ENCODE measurements around the gene DNAAF5.

DNAAF5 gene

DNA sequence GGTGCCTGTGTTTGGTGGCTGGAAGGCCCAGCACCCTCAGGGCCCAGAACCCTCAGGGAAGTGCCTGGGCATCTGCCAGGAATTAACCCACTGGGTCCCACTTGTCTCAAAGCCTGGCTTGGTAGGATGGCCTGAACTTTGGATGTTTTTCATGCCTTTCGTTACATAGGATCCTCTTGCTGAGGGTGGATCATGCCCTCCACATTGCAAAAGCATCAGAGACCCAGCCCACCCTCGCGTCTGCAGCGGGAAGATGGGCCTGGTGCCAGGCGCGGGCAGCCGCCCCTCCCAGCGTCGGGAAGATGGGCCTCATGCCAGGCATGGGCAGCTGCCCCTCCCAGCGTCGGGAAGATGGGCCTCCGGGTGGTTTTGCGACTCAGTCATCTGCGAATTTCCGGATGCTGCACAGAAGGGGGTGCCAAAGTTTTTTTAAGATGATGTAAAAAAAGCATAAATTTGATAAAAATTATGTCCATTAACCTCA lies 52.5 kb downstream of the DNAAF5 start:
- H4K8ac ChIP-seq (ENCODE audit: low read depth, low read length) = no peak overlapping the region
- H3K79me1 ChIP-seq (ENCODE audit: low read depth, low read length) = peaks cover 6% of the 10 kb centered on the region
- H2AK5ac ChIP-seq (ENCODE audit: low read depth, low read length) = no peak overlapping the region
- no peak overlapping the region for H2BK120ac ChIP-seq (ENCODE audit: low read depth, low read length)
- H3K9ac ChIP-seq (ENCODE audit: low read depth, low read length, poor library complexity) = peak overlapping the region; percentile 75
- no peak overlapping the region for H3K4ac ChIP-seq (ENCODE audit: low read length)
- no peak overlapping the region for H2AFZ ChIP-seq (ENCODE audit: low read length)
- H2BK15ac ChIP-seq (ENCODE audit: low read length) = no peak overlapping the region
- no peak overlapping the region for H2BK12ac ChIP-seq (ENCODE audit: low read length)
- no peak overlapping the region for H3K14ac ChIP-seq (ENCODE audit: low read length)
- no peaks in the 10 kb centered on the region for H3K9me3 ChIP-seq (replicated peaks in 1 of 2; ENCODE audit: control insufficient read depth in 2 of 2, insufficient read depth in 1 of 2, low read depth in 1 of 2, low read length in 2 of 2)
- H3K23ac ChIP-seq (ENCODE audit: low read depth, low read length, poor library complexity) = no peak overlapping the region
- no peak for DNase-seq (ENCODE audit: low spot score)
- no peak overlapping the region for H4K91ac ChIP-seq (ENCODE audit: low read depth, low read length, poor library complexity)
- no peak overlapping the region for H2BK5ac ChIP-seq (ENCODE audit: low read length)
- H3K36me3 ChIP-seq (replicated peaks in 1 of 2; ENCODE audit: control insufficient read depth in 2 of 2, insufficient read depth in 2 of 2, low read length in 2 of 2) = peaks cover 58 to 94% of the 10 kb centered on the region in 2 donors
- no peak overlapping the region for H3K4me2 ChIP-seq (ENCODE audit: insufficient read depth, low read length, poor library complexity, severe bottlenecking)
- no peaks in the 10 kb centered on the region for H3K27me3 ChIP-seq (ENCODE audit: control insufficient read depth in 3 of 3, insufficient read depth in 3 of 3, low read depth in 1 of 3, low read length in 3 of 3)
- no peak overlapping the region for H3K27ac ChIP-seq (replicated peaks; ENCODE audit: low read length)
- no CpG with 5 or more reads among the region's 15 CpGs for WGBS, 2 donors (ENCODE audit: extremely low coverage in 2 of 2, insufficient read length in 2 of 2, insufficient replicate concordance in 1 of 2)
- H3K4me3 ChIP-seq (ENCODE audit: low read length in 2 of 2) = no peak overlapping the region
- H3K18ac ChIP-seq (ENCODE audit: low read length) = no peak overlapping the region
- H3K4me1 ChIP-seq (ENCODE audit: control insufficient read depth in 2 of 2, insufficient read depth in 1 of 2, low read depth in 1 of 2, low read length in 2 of 2) = no peaks in the 10 kb centered on the region

- H3K4ac ChIP-seq (ENCODE audit: low read length) = no peak overlapping the region
- DNase-seq (ENCODE audit: low spot score) = no peak
- no peak overlapping the region for H4K8ac ChIP-seq (ENCODE audit: low read depth, low read length)
- no peak overlapping the region for H3K27ac ChIP-seq (replicated peaks; ENCODE audit: low read length)
- no peak overlapping the region for H3K4me2 ChIP-seq (ENCODE audit: insufficient read depth, low read length, poor library complexity, severe bottlenecking)
- H2BK15ac ChIP-seq (ENCODE audit: low read length) = no peak overlapping the region
- no peaks in the 10 kb centered on the region for H3K4me1 ChIP-seq (ENCODE audit: control insufficient read depth in 2 of 2, insufficient read depth in 1 of 2, low read depth in 1 of 2, low read length in 2 of 2)
- H3K14ac ChIP-seq (ENCODE audit: low read length) = no peak overlapping the region
- no peak overlapping the region for H2BK12ac ChIP-seq (ENCODE audit: low read length)
- no CpG with 5 or more reads among the region's 9 CpGs for WGBS, 2 donors (ENCODE audit: extremely low coverage in 2 of 2, insufficient read length in 2 of 2, insufficient replicate concordance in 1 of 2)
- no peak overlapping the region for H4K91ac ChIP-seq (ENCODE audit: low read depth, low read length, poor library complexity)
- H3K27me3 ChIP-seq (ENCODE audit: control insufficient read depth in 3 of 3, insufficient read depth in 3 of 3, low read depth in 1 of 3, low read length in 3 of 3) = no peaks in the 10 kb centered on the region
- no peak overlapping the region for H2AK5ac ChIP-seq (ENCODE audit: low read depth, low read length)
- peaks cover 6% of the 10 kb centered on the region for H3K79me1 ChIP-seq (ENCODE audit: low read depth, low read length)
- H2AFZ ChIP-seq (ENCODE audit: low read length) = no peak overlapping the region
- peak overlapping the region; percentile 19 for H2BK5ac ChIP-seq (ENCODE audit: low read length)
- H3K4me3 ChIP-seq (ENCODE audit: low read length in 2 of 2) = no peak overlapping the region
- H3K23ac ChIP-seq (ENCODE audit: low read depth, low read length, poor library complexity) = no peak overlapping the region
- H3K18ac ChIP-seq (ENCODE audit: low read length) = peak overlapping the region; percentile 71
- H3K9me3 ChIP-seq (replicated peaks in 1 of 2; ENCODE audit: control insufficient read depth in 2 of 2, insufficient read depth in 1 of 2, low read depth in 1 of 2, low read length in 2 of 2) = no peaks in the 10 kb centered on the region
- H3K36me3 ChIP-seq (replicated peaks in 1 of 2; ENCODE audit: control insufficient read depth in 2 of 2, insufficient read depth in 2 of 2, low read length in 2 of 2) = peaks cover 59 to 94% of the 10 kb centered on the region in 2 donors
- no peak overlapping the region for H2BK120ac ChIP-seq (ENCODE audit: low read depth, low read length)
- no peak overlapping the region for H3K9ac ChIP-seq (ENCODE audit: low read depth, low read length, poor library complexity)
Observed at GRCh38 chr7:779480-779879, 53.0 kb downstream of the DNAAF5 start.

DNA sequence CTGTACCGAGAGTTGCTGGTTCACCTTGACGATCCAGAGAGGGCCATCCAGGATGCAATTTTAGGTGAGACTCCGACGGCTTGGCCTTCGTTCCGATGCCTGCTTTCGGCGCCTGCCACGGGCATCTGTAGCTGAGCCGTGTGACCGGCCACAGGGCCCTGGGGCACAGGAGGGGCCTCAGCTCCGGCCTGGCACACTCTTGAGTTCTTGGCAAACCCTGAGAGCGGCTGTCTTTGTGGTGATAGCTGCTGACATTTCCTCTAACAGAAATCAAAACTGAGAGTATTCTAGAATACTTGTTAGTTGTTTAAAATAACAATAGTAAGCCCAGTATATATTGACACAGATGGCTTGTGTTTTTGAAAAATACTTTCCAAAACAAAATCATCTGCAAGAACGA lies 53.6 kb downstream of the DNAAF5 start:
- no peak overlapping the region for H3K14ac ChIP-seq (ENCODE audit: low read length)
- peaks cover 61 to 94% of the 10 kb centered on the region in 2 donors for H3K36me3 ChIP-seq (replicated peaks in 1 of 2; ENCODE audit: control insufficient read depth in 2 of 2, insufficient read depth in 2 of 2, low read length in 2 of 2)
- H4K91ac ChIP-seq (ENCODE audit: low read depth, low read length, poor library complexity) = no peak overlapping the region
- H3K4me2 ChIP-seq (ENCODE audit: insufficient read depth, low read length, poor library complexity, severe bottlenecking) = no peak overlapping the region
- H3K79me1 ChIP-seq (ENCODE audit: low read depth, low read length) = peaks cover 4% of the 10 kb centered on the region
- H4K8ac ChIP-seq (ENCODE audit: low read depth, low read length) = peak overlapping the region; percentile 45
- H2BK5ac ChIP-seq (ENCODE audit: low read length) = peak overlapping the region; percentile 19
- no peak overlapping the region for H3K18ac ChIP-seq (ENCODE audit: low read length)
- no peak overlapping the region for H3K27ac ChIP-seq (replicated peaks; ENCODE audit: low read length)
- no peaks in the 10 kb centered on the region for H3K27me3 ChIP-seq (ENCODE audit: control insufficient read depth in 3 of 3, insufficient read depth in 3 of 3, low read depth in 1 of 3, low read length in 3 of 3)
- H2BK12ac ChIP-seq (ENCODE audit: low read length) = no peak overlapping the region
- peaks cover 0 to 2% of the 10 kb centered on the region in 2 donors for H3K9me3 ChIP-seq (replicated peaks in 1 of 2; ENCODE audit: control insufficient read depth in 2 of 2, insufficient read depth in 1 of 2, low read depth in 1 of 2, low read length in 2 of 2)
- no peak overlapping the region for H2BK120ac ChIP-seq (ENCODE audit: low read depth, low read length)
- H2BK15ac ChIP-seq (ENCODE audit: low read length) = no peak overlapping the region
- H3K9ac ChIP-seq (ENCODE audit: low read depth, low read length, poor library complexity) = no peak overlapping the region
- no peak overlapping the region for H2AFZ ChIP-seq (ENCODE audit: low read length)
- no peaks in the 10 kb centered on the region for H3K4me1 ChIP-seq (ENCODE audit: control insufficient read depth in 2 of 2, insufficient read depth in 1 of 2, low read depth in 1 of 2, low read length in 2 of 2)
- H3K23ac ChIP-seq (ENCODE audit: low read depth, low read length, poor library complexity) = no peak overlapping the region
- H3K4me3 ChIP-seq (ENCODE audit: low read length in 2 of 2) = no peak overlapping the region
- DNase-seq (ENCODE audit: low spot score) = no peak
- no peak overlapping the region for H3K4ac ChIP-seq (ENCODE audit: low read length)
- WGBS, 2 donors (ENCODE audit: extremely low coverage in 2 of 2, insufficient read length in 2 of 2, insufficient replicate concordance in 1 of 2) = no CpG with 5 or more reads among the region's 14 CpGs
- no peak overlapping the region for H2AK5ac ChIP-seq (ENCODE audit: low read depth, low read length)

GRCh38 chr7:780516-780915 lies 54.0 kb downstream of the DNAAF5 start:
- Histone ChIP-seq H3K27ac (replicated peaks; ENCODE audit: low read length) (no peak overlapping the region), H3K9ac (ENCODE audit: low read depth, low read length, poor library complexity) (peak overlapping the region; percentile 47), H3K23ac (ENCODE audit: low read depth, low read length, poor library complexity) (no peak overlapping the region), H2AK5ac (ENCODE audit: low read depth, low read length) (no peak overlapping the region), H4K91ac (ENCODE audit: low read depth, low read length, poor library complexity) (no peak overlapping the region), H2AFZ (ENCODE audit: low read length) (no peak overlapping the region), H3K79me1 (ENCODE audit: low read depth, low read length) (peaks cover 4% of the 10 kb centered on the region), H3K14ac (ENCODE audit: low read length) (no peak overlapping the region), H3K4me1 (ENCODE audit: control insufficient read depth in 2 of 2, insufficient read depth in 1 of 2, low read depth in 1 of 2, low read length in 2 of 2) (no peaks in the 10 kb centered on the region), H3K4me3 (ENCODE audit: low read length in 2 of 2) (no peak overlapping the region), H3K27me3 (ENCODE audit: control insufficient read depth in 3 of 3, insufficient read depth in 3 of 3, low read depth in 1 of 3, low read length in 3 of 3) (no peaks in the 10 kb centered on the region), H3K36me3 (replicated peaks in 1 of 2; ENCODE audit: control insufficient read depth in 2 of 2, insufficient read depth in 2 of 2, low read length in 2 of 2) (peaks cover 60 to 94% of the 10 kb centered on the region in 2 donors), H2BK15ac (ENCODE audit: low read length) (no peak overlapping the region), H3K4me2 (ENCODE audit: insufficient read depth, low read length, poor library complexity, severe bottlenecking) (no peak overlapping the region), H2BK5ac (ENCODE audit: low read length) (no peak overlapping the region), H3K4ac (ENCODE audit: low read length) (no peak overlapping the region), H3K9me3 (replicated peaks in 1 of 2; ENCODE audit: control insufficient read depth in 2 of 2, insufficient read depth in 1 of 2, low read depth in 1 of 2, low read length in 2 of 2) (peaks cover 0 to 2% of the 10 kb centered on the region in 2 donors), H2BK12ac (ENCODE audit: low read length) (no peak overlapping the region), H4K8ac (ENCODE audit: low read depth, low read length) (no peak overlapping the region), H2BK120ac (ENCODE audit: low read depth, low read length) (no peak overlapping the region), H3K18ac (ENCODE audit: low read length) (no peak overlapping the region)
- 100% methylated on average over 1 of the region's 10 CpGs; no CpG with 5 or more reads in 1 of the 2 donors for WGBS, 2 donors (ENCODE audit: extremely low coverage in 2 of 2, insufficient read length in 2 of 2, insufficient replicate concordance in 1 of 2)
- no peak for DNase-seq (ENCODE audit: low spot score)

All from neuronal stem cell (in vitro differentiated cells).